HG03558 (cell line): ENCODE results near the gene ART4.

ENCODE experiments used
- ATAC-seq: cut with Tn5 transposase; IDR thresholded peaks from one replicate; pipeline ENCODE4 v1.9.1; 2021; ENCODE audit warnings: moderate number of reproducible peaks; ENCODE audit not compliant: unreplicated experiment; ENCODE audit errors: extremely low read depth

ART4 gene

GRCh38 chr12:14853961-14854360 lies 10.6 kb upstream of the ART4 start:
- ATAC-seq: no peak

- no peak for ATAC-seq
These were observed 9.6 kb upstream of the ART4 start for GRCh38 chr12:14852880-14853279.

- ATAC-seq: no peak
These were observed 7.8 kb upstream of the ART4 start for GRCh38 chr12:14850929-14851663.

GRCh38 chr12:14849661-14850060 lies 6.3 kb upstream of the ART4 start:
- no peak for ATAC-seq

- ATAC-seq: no peak
These were observed 3.7 kb upstream of the ART4 start for GRCh38 chr12:14846876-14847580.

GRCh38 chr12:14846042-14846587 lies 2.8 kb upstream of the ART4 start:
- ATAC-seq: no peak

GRCh38 chr12:14845350-14845750 lies 2.0 kb upstream of the ART4 start:
- ATAC-seq: no peak

GRCh38 chr12:14844401-14844800 lies 1.1 kb upstream of the ART4 start:
- ATAC-seq: no peak

- no peak for ATAC-seq
These were observed 1.0 kb downstream of the ART4 start for GRCh38 chr12:14842315-14842714.

GRCh38 chr12:14841761-14842160 lies 1.6 kb downstream of the ART4 start:
- no peak for ATAC-seq

GRCh38 chr12:14840616-14841015 lies 2.7 kb downstream of the ART4 start:
- no peak for ATAC-seq

- ATAC-seq: no peak
These were observed 4.1 kb downstream of the ART4 start for GRCh38 chr12:14839262-14839661.

- no peak for ATAC-seq
These were observed 6.8 kb downstream of the ART4 start for GRCh38 chr12:14836336-14837210.

- ATAC-seq: no peak
These were observed 8.8 kb downstream of the ART4 start for GRCh38 chr12:14834509-14834908.

- ATAC-seq: no peak
These were observed 9.4 kb downstream of the ART4 start for GRCh38 chr12:14833952-14834351.

- no peak for ATAC-seq
These were observed 10.0 kb downstream of the ART4 start for GRCh38 chr12:14833336-14833735.

- peak; percentile 83 for ATAC-seq
These were observed 14.4 kb downstream of the ART4 start for GRCh38 chr12:14828892-14829291.

GRCh38 chr12:14827043-14827442 lies 16.3 kb downstream of the ART4 start:
- no peak for ATAC-seq

GRCh38 chr12:14826491-14826890 lies 16.8 kb downstream of the ART4 start:
- no peak for ATAC-seq

- ATAC-seq: no peak
These were observed 18.1 kb downstream of the ART4 start for GRCh38 chr12:14825256-14825655.
